ENCODE data around the gene GLIS1.

GLIS1 gene

GRCh38 chr1:53693339-53693738 lies 45.6 kb downstream of the GLIS1 start:
- no peak for DNase-seq

GRCh38 chr1:53691326-53691725 lies 47.6 kb downstream of the GLIS1 start:
- no peak for DNase-seq

- no peak for DNase-seq
Observed at GRCh38 chr1:53690411-53690810, 48.6 kb downstream of the GLIS1 start.

GRCh38 chr1:53689736-53690326 lies 49.1 kb downstream of the GLIS1 start:
- DNase-seq, result no peak

GRCh38 chr1:53689223-53689622 lies 49.7 kb downstream of the GLIS1 start:
- no peak for DNase-seq

- peak in 1 of 2 experiments; percentile 40 for DNase-seq
Observed at GRCh38 chr1:53688381-53689102, 50.4 kb downstream of the GLIS1 start.

- DNase-seq, result no peak
Observed at GRCh38 chr1:53687901-53688300, 51.1 kb downstream of the GLIS1 start.

- no peak for DNase-seq
Observed at GRCh38 chr1:53687426-53687825, 51.5 kb downstream of the GLIS1 start.

GRCh38 chr1:53686965-53687267 lies 52.0 kb downstream of the GLIS1 start:
- DNase-seq, result no peak

- no peak for DNase-seq
Observed at GRCh38 chr1:53686091-53686964, 52.6 kb downstream of the GLIS1 start.

- peak; percentile 58 to 65 for DNase-seq
Observed at GRCh38 chr1:53685272-53686051, 53.5 kb downstream of the GLIS1 start.

GRCh38 chr1:53684741-53685140 lies 54.2 kb downstream of the GLIS1 start:
- peak in 1 of 2 experiments; percentile 12 for DNase-seq

GRCh38 chr1:53683986-53684740 lies 54.8 kb downstream of the GLIS1 start:
- peak; percentile 11 to 25 for DNase-seq

- no peak for DNase-seq
Observed at GRCh38 chr1:53682881-53683280, 56.1 kb downstream of the GLIS1 start.

- DNase-seq, result peak; percentile 73 to 88
Observed at GRCh38 chr1:53681977-53682685, 56.8 kb downstream of the GLIS1 start.

GRCh38 chr1:53681351-53681976 lies 57.5 kb downstream of the GLIS1 start:
- peak; percentile 85 to 93 for DNase-seq

GRCh38 chr1:53680868-53681267 lies 58.1 kb downstream of the GLIS1 start:
- DNase-seq, result no peak

- DNase-seq, result peak; percentile 6 to 57
Observed at GRCh38 chr1:53678938-53679825, 59.8 kb downstream of the GLIS1 start.

- DNase-seq, result no peak
Observed at GRCh38 chr1:53678507-53678906, 60.5 kb downstream of the GLIS1 start.

GRCh38 chr1:53678046-53678445 lies 60.9 kb downstream of the GLIS1 start:
- DNase-seq, result no peak

All from NCI-H524 (cell line).